Transverse colon (tissue), 4 donors: ENCODE measurements around the gene MUC4. TPM values are rescaled to one million over a fixed set of nuclear protein-coding genes. Genes with fewer than 3 reads are reported as not detected.

ENCODE experiments used
- DNase-seq: peaks from one replicate; pipeline ENCODE4 v3.0.0-alpha.2; 2019
- H3K27ac ChIP-seq, 4 donors: fragments of 200-600 bp; sonication (generic); 2 replicates each; pipeline ENCODE4 v1.5.1; 2016 to 2018; ENCODE audit warnings: inconsistent platforms in 4 of 4
- H3K27me3 ChIP-seq: fragments of 200-600 bp; sonication (generic); 2 replicates; pipeline ENCODE4 v1.5.1; 2017; ENCODE audit warnings: inconsistent platforms
- H3K36me3 ChIP-seq, 4 donors: fragments of 200-600 bp; sonication (generic); 2 replicates each; pipeline ENCODE4 v1.5.1; 2017 to 2019; ENCODE audit warnings: inconsistent platforms in 4 of 4
- H3K4me1 ChIP-seq, 4 donors: fragments of 200-600 bp; sonication (generic); 2 replicates each; pipeline ENCODE4 v1.5.1; 2017 to 2020; ENCODE audit warnings: inconsistent platforms in 4 of 4
- H3K4me3 ChIP-seq, 4 donors: fragments of 200-600 bp; sonication (generic); 1 replicate in 1 of 4; 2 replicates in 3 of 4; pipeline versions ENCODE4 v1.5.1 to v1.6.1; 2017 to 2019; ENCODE audit warnings: inconsistent platforms in 4 of 4
- H3K9me3 ChIP-seq, 2 donors: fragments of 200-600 bp; sonication (generic); 2 replicates each; pipeline ENCODE4 v1.5.1; 2017 to 2019; ENCODE audit warnings: inconsistent platforms in 2 of 2
- CTCF ChIP-seq, 5 experiments: fragments of 200-600 bp in 3 of 5; fragments of 450-650 bp in 2 of 5; sonication (generic) in 3 of 5; IDR thresholded peaks; 1 replicate in 2 of 5; 2 replicates in 3 of 5; pipeline ENCODE4 v1.5.1; 2016 to 2017; ENCODE audit warnings: antibody characterized with exemption in 5 of 5, inconsistent platforms in 3 of 5, mild to moderate bottlenecking in 2 of 5, moderate library complexity in 1 of 5
- EP300 ChIP-seq: sonication (generic); formaldehyde crosslinking; IDR thresholded peaks from one replicate; pipeline ENCODE4 v1.6.1; 2017; ENCODE audit warnings: antibody characterized with exemption, low read depth
- POLR2A ChIP-seq: fragments of 450-650 bp; IDR thresholded peaks from one replicate; pipeline ENCODE4 v1.6.1; 2016; ENCODE audit warnings: antibody characterized with exemption, mild to moderate bottlenecking, moderate library complexity
- POLR2AphosphoS5 ChIP-seq, 3 donors: sonication (generic); formaldehyde crosslinking; IDR thresholded peaks; one replicate each; pipeline ENCODE4 v1.6.1; 2016; ENCODE audit warnings: antibody characterized with exemption in 3 of 3
- WGBS, 2 donors: methylation state at CpG; one replicate each; pipeline ENCODE4 v1.1.5; 2018; ENCODE audit warnings: low coverage in 1 of 2; 5-methylcytosine and 5-hydroxymethylcytosine counted together
- in situ Hi-C, 4 donors: fragments of 200-750 bp; cut with MboI; loops; one replicate each; pipeline versions ENCODE4 v1.15.0 to v1.15.1; 2017; ENCODE audit warnings: low sequenced_read_pairs in 3 of 4, low pct_ligation_motif_present in 1 of 4, low pct_unique_long_range_greater_than_20kb in 1 of 4
- intact Hi-C: fragments of 100-400 bp; cut with DNase I; formaldehyde crosslinking; loops from one replicate; pipeline ENCODE4 v1.15.1; 2023; ENCODE audit warnings: low total_unique reads
- total RNA-seq, 4 donors: library from RNA; depleted of rRNA; stranded (reverse); fragments of >200 nt; gene quantifications; one replicate each; pipeline ENCODE4 v1.1.0, GENCODE V29; 2016

Gene MUC4
- total RNA-seq, 4 donors from 2014 or later, result 111 to 354 (median 170) TPM

GRCh38 chr3:195823999-195824398 lies 12.3 kb upstream of the MUC4 start:
- intact Hi-C loops, result no loop called here
- in situ Hi-C loops, result no loop called here
- Histone ChIP-seq H3K27ac (peak overlapping the region in 3 of 4 donors; percentile 11 to 33 (median 30)), H3K36me3 (no peaks in the 10 kb centered on the region), H3K4me1 (peaks cover 6 to 25% (median 23%) of the 10 kb centered on the region in 4 donors), H3K4me3 (no peak overlapping the region), H3K27me3 (peaks cover 5% of the 10 kb centered on the region), H3K9me3 (no peaks in the 10 kb centered on the region)
- peak; percentile 44 for DNase-seq
- 63% methylated on average over 12 of the region's 13 CpGs; no CpG with 5 or more reads in 1 of the 2 donors for WGBS, 2 donors
- no peak for TF ChIP-seq EP300
- no peak for TF ChIP-seq POLR2A
- TF ChIP-seq CTCF (IDR thresholded peaks at IDR 0.05), result no peak
- TF ChIP-seq POLR2AphosphoS5 (IDR thresholded peaks at IDR 0.05), result no peak

- Histone ChIP-seq H3K4me3 (no peak overlapping the region), H3K4me1 (peaks cover under 1 to 18% (median 17%) of the 10 kb centered on the region in 4 donors), H3K9me3 (no peaks in the 10 kb centered on the region), H3K36me3 (no peaks in the 10 kb centered on the region), H3K27ac (peak overlapping the region in 3 of 4 donors; percentile 11 to 33 (median 30)), H3K27me3 (peaks cover 5% of the 10 kb centered on the region)
- intact Hi-C loops (no loop called here), in situ Hi-C loops (no loop called here)
- WGBS, 2 donors, result 23% methylated on average over 10 of the region's 10 CpGs; no CpG with 5 or more reads in 1 of the 2 donors
- TF ChIP-seq POLR2AphosphoS5 (IDR thresholded peaks at IDR 0.05) (no peak), POLR2A (no peak), CTCF (IDR thresholded peaks at IDR 0.05) (no peak), EP300 (no peak)
- DNase-seq, result peak; percentile 62
These were observed 11.6 kb upstream of the MUC4 start for GRCh38 chr3:195823280-195823679.

GRCh38 chr3:195822131-195822696 lies 10.5 kb upstream of the MUC4 start:
- DNase-seq, result no peak
- peaks cover 0 to 12% (median 11%) of the 10 kb centered on the region in 4 donors for H3K4me1 ChIP-seq
- intact Hi-C loops (no loop called here), in situ Hi-C loops (no loop called here)
- no peaks in the 10 kb centered on the region for H3K9me3 ChIP-seq
- TF ChIP-seq EP300, result no peak
- no peak for TF ChIP-seq CTCF (IDR thresholded peaks at IDR 0.05)
- no peak for TF ChIP-seq POLR2A
- TF ChIP-seq POLR2AphosphoS5 (IDR thresholded peaks at IDR 0.05), result no peak
- H3K4me3 ChIP-seq, result no peak overlapping the region
- H3K27me3 ChIP-seq, result peaks cover 5% of the 10 kb centered on the region
- no peak overlapping the region for H3K27ac ChIP-seq
- no peaks in the 10 kb centered on the region for H3K36me3 ChIP-seq
- 88% methylated on average over 5 to 16 of the region's 16 CpGs for WGBS, 2 donors

GRCh38 chr3:195821403-195822130 lies 9.8 kb upstream of the MUC4 start:
- intact Hi-C loops, result no loop called here

More at GRCh38 chr3:195821403-195822130, 9.8 kb upstream of the MUC4 start:
- no peak overlapping the region for H3K27ac ChIP-seq
- H3K9me3 ChIP-seq, result no peaks in the 10 kb centered on the region
- in situ Hi-C loops, result no loop called here
- H3K4me1 ChIP-seq, result peaks cover 0 to 12% (median 11%) of the 10 kb centered on the region in 4 donors
- WGBS, 2 donors, result 67 to 80% methylated on average over 2 to 21 of the region's 21 CpGs
- H3K4me3 ChIP-seq, result no peak overlapping the region
- no peak for TF ChIP-seq CTCF (IDR thresholded peaks at IDR 0.05)
- no peak for TF ChIP-seq POLR2AphosphoS5 (IDR thresholded peaks at IDR 0.05)
- TF ChIP-seq EP300, result no peak
- no peak for TF ChIP-seq POLR2A
- DNase-seq, result no peak
- peaks cover 5% of the 10 kb centered on the region for H3K27me3 ChIP-seq
- H3K36me3 ChIP-seq, result no peaks in the 10 kb centered on the region
